HG03565 (cell line): ENCODE results near the gene URGCP.

ENCODE experiments used
- ATAC-seq: cut with Tn5 transposase; IDR thresholded peaks from one replicate; pipeline ENCODE4 v1.9.1; 2021; ENCODE audit warnings: mild to moderate bottlenecking, moderate library complexity; ENCODE audit not compliant: unreplicated experiment

The URGCP gene

GRCh38 chr7:43906331-43907010 lies at the start of gene URGCP:
TSS of gene URGCP (minus strand) at chr7:43906596. CDS start at chr7:43906575, 21 bp downstream.
- peak; percentile 66 for ATAC-seq

DNA sequence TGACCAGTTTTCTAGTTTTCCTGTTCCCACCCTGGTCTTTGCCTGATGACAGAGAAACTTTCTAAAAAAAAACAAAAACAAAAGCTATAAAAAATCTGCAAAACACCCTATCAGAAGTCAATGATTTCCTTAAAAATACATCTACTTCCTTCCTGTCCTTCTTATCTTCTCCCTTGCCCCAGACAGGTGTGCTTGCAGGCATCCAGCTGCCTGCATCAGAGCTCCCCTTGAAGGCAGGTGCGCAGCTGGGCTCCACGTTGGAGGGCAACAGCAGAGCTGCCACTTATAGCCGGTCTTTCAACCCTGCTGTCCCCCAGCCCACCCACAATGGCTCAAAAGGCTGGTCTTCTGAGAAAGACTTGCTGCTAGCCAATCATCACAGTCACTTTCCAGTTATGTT lies 49.6 kb upstream of the URGCP start:
- ATAC-seq = no peak

DNA sequence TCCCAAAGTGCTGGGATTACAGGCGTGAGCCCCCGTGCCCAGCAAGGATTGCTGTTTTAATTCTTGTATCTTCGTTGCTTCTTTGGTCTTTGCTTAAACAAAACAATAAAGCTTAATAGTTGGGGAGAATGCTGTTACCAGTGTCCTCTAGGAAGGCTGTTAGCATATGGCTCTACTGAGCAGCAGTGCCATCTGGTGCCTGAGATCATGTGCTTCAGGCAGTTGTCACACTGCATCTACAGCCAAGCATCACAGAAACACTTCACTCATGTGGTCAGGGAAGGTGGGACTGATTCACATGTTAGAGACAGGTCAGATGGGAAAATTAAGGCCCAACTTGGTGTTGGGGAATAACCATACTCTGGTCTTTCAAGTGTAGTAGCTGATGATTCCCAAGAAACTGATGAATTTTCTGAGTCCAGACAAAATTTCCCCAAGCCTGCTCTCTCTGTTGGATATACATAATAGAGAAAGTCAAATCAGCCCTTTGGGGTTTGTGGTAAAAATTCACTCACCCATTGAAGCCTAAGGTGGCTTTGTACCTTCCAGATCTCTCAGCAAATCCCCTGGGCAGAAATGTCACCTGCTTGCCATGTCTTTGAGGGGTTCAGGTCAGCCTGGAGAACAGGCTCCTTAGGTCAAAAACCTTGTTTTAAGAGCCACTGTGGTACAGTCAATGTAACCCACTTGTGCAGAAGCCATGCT lies 48.3 kb upstream of the URGCP start:
- no peak for ATAC-seq

GRCh38 chr7:43953071-43953470 lies 46.7 kb upstream of the URGCP start:
- no peak for ATAC-seq

GRCh38 chr7:43952028-43952427 lies 45.6 kb upstream of the URGCP start:
- ATAC-seq = no peak

GRCh38 chr7:43944286-43944685 lies 37.9 kb upstream of the URGCP start:
- ATAC-seq = no peak

GRCh38 chr7:43943417-43944187 lies 37.2 kb upstream of the URGCP start:
- no peak for ATAC-seq

- ATAC-seq = no peak
Measured at GRCh38 chr7:43942997-43943396, 36.6 kb upstream of the URGCP start.

DNA sequence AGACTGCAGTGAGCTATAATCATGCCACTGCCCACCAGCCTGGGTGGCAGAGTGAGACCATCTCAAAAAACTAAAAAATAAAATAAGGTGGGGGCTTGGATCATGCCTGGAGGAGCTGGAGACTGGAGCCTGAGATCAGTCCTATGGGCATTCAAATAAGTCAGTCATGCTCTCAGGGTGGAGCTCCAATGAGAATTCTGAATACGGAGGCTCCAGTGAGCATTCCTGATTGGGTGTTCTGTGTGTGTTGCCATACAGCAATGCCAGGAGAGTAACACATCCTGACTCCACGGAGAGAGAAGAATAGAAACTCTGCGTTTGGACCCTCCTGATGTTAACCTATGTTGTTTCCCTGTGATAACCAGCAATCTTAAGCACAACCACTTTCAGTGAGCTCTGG lies 35.9 kb upstream of the URGCP start:
- ATAC-seq = no peak

DNA sequence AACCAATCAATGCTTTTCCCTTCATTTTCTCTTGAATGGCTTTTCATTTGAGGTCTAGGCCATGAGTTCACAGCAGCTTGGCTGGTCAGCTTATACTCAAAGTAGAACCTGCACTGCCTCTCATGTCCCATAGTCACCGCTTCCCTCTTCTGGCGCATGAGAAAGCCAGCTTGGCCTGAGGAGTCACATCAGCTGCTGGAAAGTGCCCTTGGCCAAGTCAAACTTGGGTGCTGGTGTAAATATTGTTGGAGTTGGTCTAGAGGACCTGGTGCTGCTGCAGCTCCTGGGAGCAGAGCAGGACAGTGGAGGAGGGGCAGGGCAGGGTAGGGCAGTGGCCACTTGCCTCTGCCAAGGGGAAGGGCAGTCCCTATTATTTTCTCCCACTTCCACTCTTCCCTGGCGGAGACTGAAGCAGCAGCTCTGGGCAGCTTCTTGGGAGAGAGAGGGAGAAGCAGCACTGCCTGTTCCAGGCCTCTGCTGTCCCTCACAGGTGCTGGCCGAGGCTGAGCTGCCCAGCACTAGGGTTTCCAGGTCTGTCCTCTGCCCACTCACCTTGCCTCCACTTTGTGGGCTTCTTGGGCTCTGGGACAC lies 32.6 kb upstream of the URGCP start:
- no peak for ATAC-seq

- no peak for ATAC-seq
Measured at GRCh38 chr7:43937444-43937843, 31.0 kb upstream of the URGCP start.

DNA sequence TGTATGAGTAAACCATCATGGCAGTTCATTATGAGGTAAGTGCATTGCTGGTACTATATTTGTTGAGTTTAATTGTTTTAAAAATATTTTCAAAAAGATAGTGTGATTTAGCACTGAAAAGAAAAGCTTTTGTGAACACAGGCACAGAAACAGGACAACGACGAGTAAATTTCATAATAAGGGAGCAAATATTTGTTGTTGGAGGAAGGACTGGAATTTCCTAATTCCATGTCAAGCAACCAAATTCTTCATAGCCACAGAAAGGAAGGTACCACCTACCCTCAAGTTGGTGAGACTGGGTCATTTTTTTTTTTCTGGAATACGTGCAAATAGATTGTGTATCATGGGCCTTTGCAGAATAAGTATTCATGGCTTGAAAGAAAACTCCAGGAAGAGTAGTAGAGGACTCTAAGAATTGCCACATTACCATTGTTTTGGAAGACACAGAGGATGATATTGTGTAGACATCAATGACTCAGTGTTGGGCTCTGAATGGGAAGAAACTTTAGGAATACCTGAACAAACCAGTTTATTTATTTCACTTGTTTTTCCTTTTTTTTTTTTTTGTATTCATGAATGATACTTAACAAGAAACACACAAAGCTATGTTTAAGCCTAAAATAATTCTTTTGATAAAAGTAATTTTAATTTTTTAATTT lies 27.6 kb upstream of the URGCP start:
- no peak for ATAC-seq

DNA sequence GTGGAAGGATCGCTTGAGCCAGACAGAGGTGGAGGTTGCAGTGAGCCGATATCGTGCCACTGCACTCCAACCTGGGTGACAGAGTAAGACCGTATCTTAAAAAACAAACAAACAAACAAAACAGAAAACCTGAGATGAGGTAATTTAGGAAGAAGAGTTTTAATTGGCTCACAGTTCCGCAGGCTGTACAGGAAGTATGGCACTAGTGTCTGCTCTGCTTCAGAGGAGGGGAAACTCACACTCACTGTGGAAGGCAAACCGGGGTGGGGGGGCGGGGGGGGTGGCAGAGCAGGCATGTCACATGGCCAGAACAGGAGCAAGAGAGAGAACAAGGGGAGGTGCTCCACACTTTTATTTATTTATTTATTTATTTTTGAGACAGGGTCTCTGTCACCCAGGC lies 24.9 kb upstream of the URGCP start:
- ATAC-seq = no peak

DNA sequence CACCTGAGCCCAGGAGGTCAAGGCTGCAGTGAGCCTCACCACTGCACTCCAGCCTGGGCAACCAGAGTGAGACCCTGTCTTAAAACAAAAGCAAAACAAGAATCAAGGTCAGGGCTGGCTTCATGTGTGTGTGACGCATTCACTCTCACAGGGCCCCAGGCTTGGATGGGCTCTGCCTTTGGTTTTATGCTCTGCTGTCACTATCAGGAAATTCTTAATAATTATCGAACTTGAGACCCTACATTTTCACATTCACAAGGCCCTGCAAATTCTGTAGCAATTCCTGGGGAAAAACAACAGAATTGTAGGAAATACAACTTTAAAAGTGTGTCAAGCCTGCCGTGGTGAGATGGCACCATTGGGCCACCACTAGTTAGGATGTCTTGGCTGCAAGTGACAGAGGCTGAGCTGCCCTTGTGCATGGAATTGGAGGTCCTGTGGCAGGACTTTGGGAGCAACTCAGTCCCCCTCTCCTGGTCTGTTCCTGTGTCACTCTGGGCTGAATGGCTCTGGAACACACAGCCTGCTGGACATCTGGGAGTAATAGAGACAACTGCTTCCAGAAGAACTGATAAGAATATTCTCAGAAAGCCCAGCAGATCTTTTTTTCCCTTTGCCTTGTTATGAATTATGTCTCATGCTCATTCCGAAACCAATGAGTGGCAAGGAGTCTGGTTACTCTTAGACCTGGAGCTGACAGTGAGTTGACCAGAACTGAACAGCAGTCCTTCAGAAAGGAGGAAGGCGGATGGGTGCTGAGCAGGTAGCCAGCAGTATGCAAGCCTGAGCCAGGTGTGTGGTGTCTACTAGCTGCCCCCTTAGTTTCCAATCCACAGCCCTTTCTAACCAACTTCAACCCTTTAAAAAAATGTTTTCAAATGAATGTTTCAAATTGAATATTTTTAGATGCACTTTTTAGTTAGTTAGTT lies 23.4 kb upstream of the URGCP start:
- ATAC-seq = no peak

DNA sequence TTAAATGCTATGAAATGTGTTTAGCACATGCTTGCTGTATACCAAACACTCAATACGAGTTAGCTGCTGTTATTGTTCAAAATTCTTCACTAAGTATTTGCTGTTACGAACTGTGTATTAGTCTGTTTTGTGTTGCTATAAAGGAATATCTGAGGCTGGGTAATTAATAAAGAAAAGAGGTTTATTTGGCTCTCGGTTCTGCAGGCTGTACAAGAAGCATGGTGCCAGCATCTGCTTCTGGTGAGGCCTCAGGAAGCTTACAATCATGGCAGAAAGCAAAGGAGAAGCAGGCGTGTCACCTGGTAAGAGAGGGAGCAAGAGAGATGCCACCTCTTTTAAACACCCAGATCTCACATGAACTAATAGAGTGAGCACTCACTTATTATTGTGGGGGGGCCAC lies 21.4 kb upstream of the URGCP start:
- ATAC-seq = no peak

- ATAC-seq = no peak
Measured at GRCh38 chr7:43926798-43927123, 20.4 kb upstream of the URGCP start.

- ATAC-seq = peak; percentile 78
Measured at GRCh38 chr7:43925984-43926797, 19.8 kb upstream of the URGCP start, which contains the start of gene UBE2D4. TSS of gene UBE2D4 (plus strand) at chr7:43926436. CDS start at chr7:43926533, 97 bp downstream.

DNA sequence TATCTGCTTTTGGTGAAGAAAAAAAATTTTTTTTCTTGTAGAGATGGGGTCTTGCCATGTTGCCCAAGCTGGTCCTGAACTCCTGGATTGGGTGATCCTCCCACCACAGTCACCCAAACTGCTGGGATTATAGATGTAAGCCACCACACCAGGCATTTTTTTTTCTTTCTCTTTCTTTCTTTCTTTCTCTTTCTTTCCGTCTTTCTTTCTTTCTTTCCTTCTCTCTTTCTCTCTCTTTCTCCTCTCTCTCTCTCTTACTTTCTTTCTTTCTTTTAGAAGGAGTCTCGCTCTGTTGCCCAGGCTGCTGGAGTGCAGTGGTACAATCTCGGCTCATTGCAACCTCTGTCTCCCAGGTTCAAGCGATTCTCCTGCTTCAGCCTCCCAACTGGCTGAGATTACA lies 16.3 kb upstream of the URGCP start:
- ATAC-seq = no peak

DNA sequence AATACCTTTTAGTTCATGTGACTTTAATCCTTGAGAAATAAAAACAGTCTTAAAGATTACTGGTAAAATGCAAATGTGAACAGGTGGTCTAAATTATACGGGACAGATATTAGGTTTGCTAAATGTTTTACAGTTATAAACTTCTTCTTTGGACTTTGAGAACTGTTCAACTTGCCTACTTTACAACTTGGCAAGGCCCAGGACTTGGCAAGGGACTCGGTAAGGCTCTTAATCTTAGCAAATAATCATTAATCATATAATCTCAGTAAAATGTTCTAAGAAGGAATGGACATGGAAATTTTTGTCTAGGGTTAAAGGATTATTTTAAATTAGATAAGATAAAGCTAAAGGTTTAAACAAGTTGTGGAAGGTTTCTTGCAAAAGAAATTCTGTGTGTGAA lies 15.0 kb upstream of the URGCP start:
- no peak for ATAC-seq
